PFSK-1 (cell line): Measurements from ENCODE around the gene EMCN.

Experiments used
- FOXP2 ChIP-seq: optimal IDR thresholded peaks from 2 replicates; pipeline ENCODE3; 2011; ENCODE audit warnings: borderline replicate concordance, control low read depth, inconsistent platforms; ENCODE audit not compliant: insufficient read depth; ENCODE audit errors: extremely low read length, extremely low read depth
- POLR2AphosphoS5 ChIP-seq: IDR thresholded peaks from 2 replicates; pipeline ENCODE4 v1.6.1; 2012; ENCODE audit warnings: low read depth, mild to moderate bottlenecking, control low read depth, low read length, moderate library complexity
- SIN3A ChIP-seq: IDR thresholded peaks from 2 replicates; pipeline ENCODE4 v1.6.1; 2012; ENCODE audit warnings: mild to moderate bottlenecking, low read length, moderate library complexity, borderline replicate concordance; ENCODE audit not compliant: insufficient read depth
- TAF1 ChIP-seq: IDR thresholded peaks from 2 replicates; pipeline ENCODE4 v1.6.1; 2012; ENCODE audit warnings: low read length, control low read depth, borderline replicate concordance; ENCODE audit not compliant: insufficient read depth
- TF ChIP-seq, protein P1 (sequence below), 2 experiments: IDR thresholded peaks; 2 replicates each; pipeline versions ENCODE4 v1.6.1 to v1.8.0; 2011 to 2012; ENCODE audit warnings: low read depth in 2 of 2, low read length in 2 of 2, control low read depth in 1 of 2, inconsistent platforms in 1 of 2, mild to moderate bottlenecking in 1 of 2, moderate library complexity in 1 of 2; ENCODE audit not compliant: insufficient read depth in 1 of 2

The EMCN gene

DNA sequence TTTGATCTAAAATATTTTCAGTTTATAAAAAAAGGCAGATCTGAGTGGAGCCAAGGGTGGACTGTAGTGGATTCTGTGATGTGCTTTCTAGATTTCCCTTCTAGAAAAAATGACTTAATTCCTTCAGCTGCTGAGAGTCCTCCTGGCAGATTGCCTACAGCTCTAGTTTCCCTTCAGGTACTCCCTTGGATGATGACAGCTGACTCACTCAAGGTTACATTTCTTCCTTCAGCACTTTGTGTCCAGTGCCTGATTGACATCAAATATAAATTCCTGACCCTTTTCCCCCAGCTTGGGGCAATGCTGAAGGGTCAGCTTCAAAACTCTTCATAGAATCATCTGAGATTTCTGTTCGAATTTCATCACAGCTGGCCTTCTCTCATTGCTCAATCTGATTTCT, 161.7 kb downstream of the EMCN start:
- no peak for TF ChIP-seq POLR2AphosphoS5
- TF ChIP-seq TAF1: no peak
- TF ChIP-seq, protein P1, sequence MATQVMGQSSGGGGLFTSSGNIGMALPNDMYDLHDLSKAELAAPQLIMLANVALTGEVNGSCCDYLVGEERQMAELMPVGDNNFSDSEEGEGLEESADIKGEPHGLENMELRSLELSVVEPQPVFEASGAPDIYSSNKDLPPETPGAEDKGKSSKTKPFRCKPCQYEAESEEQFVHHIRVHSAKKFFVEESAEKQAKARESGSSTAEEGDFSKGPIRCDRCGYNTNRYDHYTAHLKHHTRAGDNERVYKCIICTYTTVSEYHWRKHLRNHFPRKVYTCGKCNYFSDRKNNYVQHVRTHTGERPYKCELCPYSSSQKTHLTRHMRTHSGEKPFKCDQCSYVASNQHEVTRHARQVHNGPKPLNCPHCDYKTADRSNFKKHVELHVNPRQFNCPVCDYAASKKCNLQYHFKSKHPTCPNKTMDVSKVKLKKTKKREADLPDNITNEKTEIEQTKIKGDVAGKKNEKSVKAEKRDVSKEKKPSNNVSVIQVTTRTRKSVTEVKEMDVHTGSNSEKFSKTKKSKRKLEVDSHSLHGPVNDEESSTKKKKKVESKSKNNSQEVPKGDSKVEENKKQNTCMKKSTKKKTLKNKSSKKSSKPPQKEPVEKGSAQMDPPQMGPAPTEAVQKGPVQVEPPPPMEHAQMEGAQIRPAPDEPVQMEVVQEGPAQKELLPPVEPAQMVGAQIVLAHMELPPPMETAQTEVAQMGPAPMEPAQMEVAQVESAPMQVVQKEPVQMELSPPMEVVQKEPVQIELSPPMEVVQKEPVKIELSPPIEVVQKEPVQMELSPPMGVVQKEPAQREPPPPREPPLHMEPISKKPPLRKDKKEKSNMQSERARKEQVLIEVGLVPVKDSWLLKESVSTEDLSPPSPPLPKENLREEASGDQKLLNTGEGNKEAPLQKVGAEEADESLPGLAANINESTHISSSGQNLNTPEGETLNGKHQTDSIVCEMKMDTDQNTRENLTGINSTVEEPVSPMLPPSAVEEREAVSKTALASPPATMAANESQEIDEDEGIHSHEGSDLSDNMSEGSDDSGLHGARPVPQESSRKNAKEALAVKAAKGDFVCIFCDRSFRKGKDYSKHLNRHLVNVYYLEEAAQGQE (IDR thresholded peaks at IDR 0.05; ENCODE audit: insufficient read depth in 1 of 2, low read depth in 2 of 2, low read length in 2 of 2): no peak
- no peak for TF ChIP-seq FOXP2
- TF ChIP-seq SIN3A: no peak

DNA sequence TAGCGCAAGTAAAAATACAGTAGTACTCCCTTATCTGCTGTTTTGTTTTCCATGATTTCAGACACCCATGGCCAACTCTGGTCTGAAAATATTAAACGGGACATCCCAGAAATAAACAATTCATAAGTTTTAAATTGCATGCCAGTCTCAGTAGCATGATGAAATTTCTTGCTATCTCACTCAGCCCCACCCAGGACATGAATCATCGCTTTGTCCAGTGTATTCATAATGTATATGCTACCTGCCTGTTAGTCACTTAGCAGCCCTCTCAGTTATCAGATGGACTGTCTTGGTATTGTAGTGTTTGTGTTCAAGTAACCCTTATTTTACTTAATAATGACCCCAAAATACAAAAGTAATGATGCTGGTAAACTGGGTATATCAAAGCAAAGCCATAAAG, 169.3 kb downstream of the EMCN start:
- TF ChIP-seq TAF1 (no peak), SIN3A (no peak), POLR2AphosphoS5 (no peak), FOXP2 (no peak)
- TF ChIP-seq, protein P1 (IDR thresholded peaks at IDR 0.05; ENCODE audit: insufficient read depth in 1 of 2, low read depth in 2 of 2, low read length in 2 of 2): no peak

DNA sequence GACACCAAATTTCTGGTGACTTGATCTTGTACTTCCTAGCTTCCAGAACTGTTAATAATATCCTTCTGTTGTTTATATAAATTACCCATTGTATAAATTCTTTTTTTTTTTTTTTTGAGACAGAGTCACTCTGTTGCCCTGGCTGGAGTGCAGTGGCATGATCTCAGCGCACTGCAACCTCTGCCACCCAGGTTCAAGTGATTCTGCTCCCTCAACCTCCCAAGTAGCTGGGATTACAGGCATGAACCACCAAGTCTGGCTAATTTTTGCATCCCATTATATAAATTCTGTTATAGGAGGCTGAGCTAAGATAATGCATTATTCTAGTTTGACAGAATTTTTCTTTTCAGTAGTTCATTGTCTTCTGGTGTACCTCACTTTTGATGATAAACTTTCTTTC, 170.6 kb downstream of the EMCN start:
- TF ChIP-seq TAF1: no peak
- no peak for TF ChIP-seq SIN3A
- no peak for TF ChIP-seq POLR2AphosphoS5
- TF ChIP-seq, protein P1 (IDR thresholded peaks at IDR 0.05; ENCODE audit: insufficient read depth in 1 of 2, low read depth in 2 of 2, low read length in 2 of 2): no peak
- no peak for TF ChIP-seq FOXP2

DNA sequence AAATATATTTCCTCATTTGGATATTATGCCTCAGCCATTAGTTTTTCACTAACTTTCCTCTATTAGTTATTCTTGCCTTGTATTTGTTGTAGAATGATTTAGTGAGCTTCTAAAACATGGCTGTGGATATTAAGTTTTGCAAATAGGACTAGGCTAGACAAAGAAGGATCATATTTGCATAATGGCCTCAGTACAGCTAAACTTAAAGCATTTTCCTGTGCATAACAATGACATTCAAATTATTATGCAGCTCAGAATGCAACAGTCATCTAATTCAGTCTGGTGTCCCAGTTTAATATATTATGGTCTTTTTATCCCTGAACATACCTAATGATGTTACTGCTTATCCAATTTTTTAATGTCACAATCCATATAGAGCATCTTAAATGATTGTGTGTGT, 172.2 kb downstream of the EMCN start:
- TF ChIP-seq TAF1: no peak
- TF ChIP-seq FOXP2: no peak
- no peak for TF ChIP-seq SIN3A
- TF ChIP-seq, protein P1 (IDR thresholded peaks at IDR 0.05; ENCODE audit: insufficient read depth in 1 of 2, low read depth in 2 of 2, low read length in 2 of 2): no peak
